NK-92 treated with Interleukin-12 subunit alpha and Interleukin-12 subunit beta, amount 100 ng/mL, for 24 hours (cell line): ENCODE results near the gene NLGN3.

ENCODE experiments used
- DNase-seq: peaks from one replicate; lab custom pipeline; 2025; lab: John Stamatoyannopoulos, UW

NLGN3 gene

GRCh38 chrX:71144651-71145050 lies at the start of gene NLGN3:
NLGN3 (plus strand) TSS chrX:71144841; CDS start chrX:71147750, 2,909 bp downstream.
- no peak for DNase-seq

DNA sequence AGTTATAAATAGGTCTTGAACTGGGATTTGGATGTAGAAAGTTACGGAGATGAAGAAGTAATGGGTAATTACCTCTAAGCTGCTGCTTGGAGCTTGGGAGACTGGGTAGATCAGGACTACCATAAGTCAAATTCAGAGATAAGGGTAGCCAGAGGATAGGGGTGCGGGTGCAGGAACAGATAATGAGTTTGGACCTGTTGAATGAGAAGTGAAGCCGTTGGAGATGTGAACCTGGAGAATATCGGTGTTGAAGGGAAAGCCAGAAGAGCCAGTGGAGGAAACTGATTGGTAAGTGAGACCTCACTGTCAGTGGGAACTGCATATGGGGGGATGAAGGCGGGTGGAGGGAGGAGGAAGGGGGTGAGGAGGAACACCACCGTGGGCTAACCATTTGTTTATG lies 49.6 kb upstream of the NLGN3 start:
- DNase-seq = no peak

- peak; percentile 78 for DNase-seq
These were observed 49.1 kb upstream of the NLGN3 start, which contains the start of gene FOXO4 for GRCh38 chrX:71095555-71095980. FOXO4 (plus strand) TSS chrX:71095851; CDS start chrX:71096529, 678 bp downstream.

GRCh38 chrX:71095981-71096759 lies 48.5 kb upstream of the NLGN3 start:
- DNase-seq = peak; percentile 59

GRCh38 chrX:71096760-71097032 lies 47.9 kb upstream of the NLGN3 start:
- DNase-seq = no peak

GRCh38 chrX:71098302-71098701 lies 46.3 kb upstream of the NLGN3 start:
- peak; percentile 65 for DNase-seq

GRCh38 chrX:71098951-71099506 lies 45.6 kb upstream of the NLGN3 start:
- no peak for DNase-seq

GRCh38 chrX:71099736-71100135 lies 44.9 kb upstream of the NLGN3 start:
- no peak for DNase-seq

DNA sequence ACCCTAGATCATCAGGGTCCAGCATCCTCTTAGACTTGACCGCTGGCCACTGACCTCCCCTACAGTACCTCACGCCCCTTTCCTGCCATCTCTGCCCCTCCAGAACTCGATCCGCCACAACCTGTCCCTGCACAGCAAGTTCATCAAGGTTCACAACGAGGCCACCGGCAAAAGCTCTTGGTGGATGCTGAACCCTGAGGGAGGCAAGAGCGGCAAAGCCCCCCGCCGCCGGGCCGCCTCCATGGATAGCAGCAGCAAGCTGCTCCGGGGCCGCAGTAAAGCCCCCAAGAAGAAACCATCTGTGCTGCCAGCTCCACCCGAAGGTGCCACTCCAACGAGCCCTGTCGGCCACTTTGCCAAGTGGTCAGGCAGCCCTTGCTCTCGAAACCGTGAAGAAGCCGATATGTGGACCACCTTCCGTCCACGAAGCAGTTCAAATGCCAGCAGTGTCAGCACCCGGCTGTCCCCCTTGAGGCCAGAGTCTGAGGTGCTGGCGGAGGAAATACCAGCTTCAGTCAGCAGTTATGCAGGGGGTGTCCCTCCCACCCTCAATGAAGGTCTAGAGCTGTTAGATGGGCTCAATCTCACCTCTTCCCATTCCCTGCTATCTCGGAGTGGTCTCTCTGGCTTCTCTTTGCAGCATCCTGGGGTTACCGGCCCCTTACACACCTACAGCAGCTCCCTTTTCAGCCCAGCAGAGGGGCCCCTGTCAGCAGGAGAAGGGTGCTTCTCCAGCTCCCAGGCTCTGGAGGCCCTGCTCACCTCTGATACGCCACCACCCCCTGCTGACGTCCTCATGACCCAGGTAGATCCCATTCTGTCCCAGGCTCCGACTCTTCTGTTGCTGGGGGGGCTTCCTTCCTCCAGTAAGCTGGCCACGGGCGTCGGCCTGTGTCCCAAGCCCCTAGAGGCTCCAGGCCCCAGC lies 43.8 kb upstream of the NLGN3 start:
- no peak for DNase-seq

DNA sequence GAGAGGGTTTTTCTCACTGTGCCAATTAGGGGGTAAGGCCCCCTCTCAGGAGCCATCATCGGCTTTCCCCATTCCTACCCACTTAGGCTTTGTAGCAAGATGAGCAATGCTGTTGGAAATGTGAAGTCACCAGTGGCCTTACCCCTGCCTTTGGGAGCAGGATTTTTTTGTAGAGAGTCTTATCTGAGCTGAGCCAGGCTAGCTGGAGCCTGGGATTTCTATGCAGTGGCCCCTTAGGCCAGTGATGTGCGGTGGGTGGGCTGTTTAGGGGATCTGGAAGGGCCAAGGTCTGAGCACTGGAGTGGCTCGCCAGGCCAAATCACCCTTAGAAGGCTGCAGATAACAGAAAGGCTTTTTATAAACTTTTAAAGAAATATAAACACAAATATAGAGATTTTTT lies 42.3 kb upstream of the NLGN3 start:
- no peak for DNase-seq

DNA sequence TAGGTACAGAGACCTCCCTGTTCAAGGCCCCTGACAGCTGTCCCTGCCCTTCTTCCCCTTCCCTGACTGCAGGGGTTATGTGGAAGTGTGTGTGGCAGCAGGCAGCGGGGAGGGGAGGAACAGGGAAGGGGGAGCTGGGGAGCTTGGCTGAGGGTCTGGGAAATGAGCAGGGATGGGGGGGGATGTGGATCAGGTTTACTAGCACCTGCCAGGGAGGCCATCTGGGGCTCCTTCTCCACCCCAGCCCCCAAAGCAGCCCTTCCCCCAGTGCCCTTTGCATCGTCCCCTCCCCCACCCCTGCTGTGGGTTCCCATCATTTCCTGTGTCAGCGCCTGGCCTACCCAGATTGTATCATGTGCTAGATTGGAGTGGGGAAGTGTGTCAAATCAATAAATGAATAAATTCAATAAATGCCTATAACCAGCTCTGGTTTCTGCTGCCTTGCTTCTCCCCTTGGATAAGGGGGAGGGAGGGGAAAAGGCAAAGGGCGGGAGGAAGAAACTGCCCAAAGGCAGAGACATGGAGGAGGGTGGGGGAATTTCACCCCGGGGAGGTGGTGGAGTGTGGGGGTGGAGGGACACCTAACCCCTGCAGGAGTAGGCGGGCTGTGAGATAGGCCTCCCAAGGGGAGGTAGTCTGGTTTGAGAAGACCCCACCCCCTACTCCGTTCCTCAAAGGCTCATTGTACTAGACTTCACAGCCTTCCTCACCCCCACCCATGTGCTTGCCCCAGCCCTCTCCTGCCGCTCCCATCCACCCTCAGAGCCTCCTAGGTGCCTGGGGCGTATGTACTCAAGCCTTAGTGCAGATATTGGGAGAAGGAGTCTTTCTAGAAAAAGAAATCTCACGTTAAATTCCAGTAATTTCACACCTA lies 41.3 kb upstream of the NLGN3 start:
- DNase-seq = peak; percentile 69

- DNase-seq = no peak
These were observed 39.0 kb upstream of the NLGN3 start for GRCh38 chrX:71105628-71106027.

- peak; percentile 8 for DNase-seq
These were observed 38.2 kb upstream of the NLGN3 start, which contains the start of gene CXorf65 for GRCh38 chrX:71106427-71106826. CXorf65 (minus strand) TSS chrX:71106740; CDS start chrX:71106556, 184 bp downstream.

DNA sequence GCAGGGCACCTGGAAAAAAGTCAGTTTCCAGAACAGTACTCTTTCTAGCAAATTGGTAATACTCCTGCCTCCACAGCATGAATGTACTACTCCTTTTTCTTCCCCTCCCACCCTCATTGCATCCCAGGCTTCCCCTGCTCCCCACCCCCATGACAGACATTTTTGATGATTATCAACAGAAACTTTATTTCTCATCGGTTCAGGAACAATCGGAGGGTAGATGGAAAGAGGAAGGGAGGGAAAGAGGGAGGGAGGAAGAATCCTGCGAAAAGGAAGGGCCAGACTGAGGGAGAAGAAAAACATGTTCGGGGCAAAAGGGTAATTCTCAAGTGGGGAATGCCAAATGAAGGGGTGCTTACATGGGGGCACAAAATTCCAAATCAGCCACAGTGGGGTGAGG lies 37.4 kb upstream of the NLGN3 start:
- DNase-seq = no peak

GRCh38 chrX:71107762-71108360 lies 36.8 kb upstream of the NLGN3 start:
- no peak for DNase-seq

DNA sequence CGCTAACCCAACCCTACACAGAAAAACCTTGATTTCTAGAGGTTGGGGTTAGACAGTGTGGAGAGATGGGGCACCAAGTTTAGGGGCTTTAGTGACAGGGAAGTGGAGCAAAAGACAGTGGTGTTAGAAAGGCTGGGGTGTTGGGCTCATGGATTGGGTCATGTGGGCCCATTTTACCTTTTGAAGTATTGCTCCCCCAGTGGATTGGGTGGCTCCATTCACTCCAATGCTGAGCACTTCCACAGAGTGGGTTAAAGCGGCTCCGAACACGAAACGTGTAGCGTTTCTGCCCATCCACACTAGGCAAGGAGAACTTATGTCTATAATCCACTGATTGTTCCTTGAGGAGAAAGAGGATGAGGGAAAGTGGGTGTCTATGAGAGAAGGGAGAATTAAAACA lies 35.6 kb upstream of the NLGN3 start:
- DNase-seq = no peak

- DNase-seq = peak; percentile 47
These were observed 33.3 kb upstream of the NLGN3 start, which contains the start of gene IL2RG for GRCh38 chrX:71111141-71111843. IL2RG (minus strand) TSS chrX:71111577; CDS start chrX:71111539, 38 bp downstream.

- no peak for DNase-seq
These were observed 32.7 kb upstream of the NLGN3 start for GRCh38 chrX:71111921-71112431.

- no peak for DNase-seq
These were observed 27.3 kb upstream of the NLGN3 start for GRCh38 chrX:71117358-71117757.
